Activated CD4-positive, alpha-beta T cell treated with anti-CD3 and anti-CD28 coated beads, Interleukin-2, amount 10 ng/mL, durations not matched to agents 7 days and 5 days (primary cell): ENCODE results near the gene HERC2. TPM values are rescaled to one million over a fixed set of nuclear protein-coding genes. Genes with fewer than 3 reads are reported as not detected.
"Not testable (repeated sequence)": the region's sequence is repeated elsewhere in the genome, so short reads cannot be mapped to it uniquely, and the experiment has no call there.

ENCODE experiments used
- CTCF ChIA-PET: fragments of 350-600 bp; sonication (Branson Sonifier 250); formaldehyde crosslinking; loops from one replicate; lab custom pipeline; 2021; ENCODE audit warnings: antibody characterized with exemption; lab: Charles Lee
- POLR2A ChIA-PET: fragments of 350-600 bp; sonication (Branson Sonifier 250); formaldehyde crosslinking; loops from one replicate; lab custom pipeline; 2021; ENCODE audit warnings: antibody characterized with exemption; lab: Charles Lee
- DNase-seq: peaks from one replicate; pipeline ENCODE4 v3.0.0-alpha.2; 2020
- H3K27ac Mint-ChIP-seq: one replicate; pipeline ENCODE4 v1.8.0; 2021; ENCODE audit warnings: mild to moderate bottlenecking, moderate library complexity, mixed read lengths
- H3K27me3 Mint-ChIP-seq: one replicate; pipeline ENCODE4 v1.8.0; 2021; ENCODE audit warnings: mixed read lengths
- H3K36me3 Mint-ChIP-seq: one replicate; pipeline ENCODE4 v1.8.0; 2021; ENCODE audit warnings: low read depth, mixed read lengths
- H3K4me1 Mint-ChIP-seq: one replicate; pipeline ENCODE4 v1.8.0; 2021; ENCODE audit warnings: mixed read lengths
- H3K4me3 Mint-ChIP-seq: one replicate; pipeline ENCODE4 v1.8.0; 2021; ENCODE audit warnings: mild to moderate bottlenecking, moderate library complexity, mixed read lengths
- H3K9me3 Mint-ChIP-seq: one replicate; pipeline ENCODE4 v1.8.0; 2021; ENCODE audit warnings: mixed read lengths
- total RNA-seq, 2 experiments: library from RNA; stranded (reverse); gene quantifications; one replicate each; pipeline ENCODE4 v1.2.3, GENCODE V29; 2021

HERC2 gene, protein sequence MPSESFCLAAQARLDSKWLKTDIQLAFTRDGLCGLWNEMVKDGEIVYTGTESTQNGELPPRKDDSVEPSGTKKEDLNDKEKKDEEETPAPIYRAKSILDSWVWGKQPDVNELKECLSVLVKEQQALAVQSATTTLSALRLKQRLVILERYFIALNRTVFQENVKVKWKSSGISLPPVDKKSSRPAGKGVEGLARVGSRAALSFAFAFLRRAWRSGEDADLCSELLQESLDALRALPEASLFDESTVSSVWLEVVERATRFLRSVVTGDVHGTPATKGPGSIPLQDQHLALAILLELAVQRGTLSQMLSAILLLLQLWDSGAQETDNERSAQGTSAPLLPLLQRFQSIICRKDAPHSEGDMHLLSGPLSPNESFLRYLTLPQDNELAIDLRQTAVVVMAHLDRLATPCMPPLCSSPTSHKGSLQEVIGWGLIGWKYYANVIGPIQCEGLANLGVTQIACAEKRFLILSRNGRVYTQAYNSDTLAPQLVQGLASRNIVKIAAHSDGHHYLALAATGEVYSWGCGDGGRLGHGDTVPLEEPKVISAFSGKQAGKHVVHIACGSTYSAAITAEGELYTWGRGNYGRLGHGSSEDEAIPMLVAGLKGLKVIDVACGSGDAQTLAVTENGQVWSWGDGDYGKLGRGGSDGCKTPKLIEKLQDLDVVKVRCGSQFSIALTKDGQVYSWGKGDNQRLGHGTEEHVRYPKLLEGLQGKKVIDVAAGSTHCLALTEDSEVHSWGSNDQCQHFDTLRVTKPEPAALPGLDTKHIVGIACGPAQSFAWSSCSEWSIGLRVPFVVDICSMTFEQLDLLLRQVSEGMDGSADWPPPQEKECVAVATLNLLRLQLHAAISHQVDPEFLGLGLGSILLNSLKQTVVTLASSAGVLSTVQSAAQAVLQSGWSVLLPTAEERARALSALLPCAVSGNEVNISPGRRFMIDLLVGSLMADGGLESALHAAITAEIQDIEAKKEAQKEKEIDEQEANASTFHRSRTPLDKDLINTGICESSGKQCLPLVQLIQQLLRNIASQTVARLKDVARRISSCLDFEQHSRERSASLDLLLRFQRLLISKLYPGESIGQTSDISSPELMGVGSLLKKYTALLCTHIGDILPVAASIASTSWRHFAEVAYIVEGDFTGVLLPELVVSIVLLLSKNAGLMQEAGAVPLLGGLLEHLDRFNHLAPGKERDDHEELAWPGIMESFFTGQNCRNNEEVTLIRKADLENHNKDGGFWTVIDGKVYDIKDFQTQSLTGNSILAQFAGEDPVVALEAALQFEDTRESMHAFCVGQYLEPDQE (N-terminal part only)
- total RNA-seq: 10 to 100 TPM; 47.8 to 48.2 TPM

DNA sequence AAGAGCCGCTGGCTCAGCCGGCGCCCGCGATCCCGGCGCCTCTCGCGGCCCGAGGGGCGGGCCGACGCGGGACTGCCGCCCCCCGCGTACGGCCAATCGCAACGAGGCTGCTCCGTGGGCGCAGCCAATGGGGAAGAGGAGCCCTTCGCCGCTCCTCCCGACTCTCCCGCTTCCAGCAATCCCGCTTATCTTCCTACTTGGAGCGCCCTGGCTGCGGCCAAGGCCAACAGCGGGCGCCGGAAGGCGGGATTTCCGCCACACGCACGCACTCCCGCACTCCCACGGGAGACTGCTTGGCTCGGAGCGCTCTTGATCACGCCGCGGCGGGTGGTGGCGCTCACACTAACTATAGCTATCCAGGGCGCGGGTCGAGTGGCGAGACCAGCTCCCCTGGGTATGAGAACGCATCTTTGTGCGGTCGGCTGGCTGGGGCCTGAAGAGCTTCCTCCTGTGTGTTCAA, at the start of gene HERC2:
Gene HERC2 (minus strand): TSS at position 51 of the 460 bp plus-strand sequence. CDS start 746 bp downstream, outside the sequence.
- H3K27me3 Mint-ChIP-seq, H3K4me1 Mint-ChIP-seq, DNase-seq, H3K9me3 Mint-ChIP-seq, POLR2A ChIA-PET, CTCF ChIA-PET: not testable (repeated sequence)
- H3K36me3 Mint-ChIP-seq: peaks cover 10% of the 10 kb centered on the region
- H3K27ac Mint-ChIP-seq: peak within 1 kb of the TSS; percentile 85
- H3K4me3 Mint-ChIP-seq: peak within 1 kb of the TSS; percentile 84

DNA sequence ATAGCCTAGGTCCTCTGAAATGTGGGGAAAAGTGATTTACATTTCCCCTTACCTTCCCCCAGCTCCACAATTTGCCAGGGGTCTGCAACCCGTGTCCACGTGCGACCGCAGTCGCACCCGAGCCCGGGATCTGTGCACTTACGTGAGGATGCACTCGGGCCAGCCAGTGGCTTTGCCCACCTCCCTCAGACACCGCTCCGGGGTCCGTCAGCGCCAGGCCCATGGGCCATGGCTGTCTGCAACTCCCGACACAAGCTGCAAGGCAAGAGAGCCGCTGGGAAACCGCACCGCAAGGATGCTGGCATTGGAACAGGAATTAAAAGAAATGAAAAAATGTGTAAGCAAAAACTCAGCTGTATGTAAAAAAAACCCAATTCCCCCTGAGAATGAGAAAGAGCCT, 43.5 kb upstream of the HERC2 start:
- POLR2A ChIA-PET, CTCF ChIA-PET, H3K36me3 Mint-ChIP-seq, H3K27ac Mint-ChIP-seq, DNase-seq, H3K4me1 Mint-ChIP-seq, H3K27me3 Mint-ChIP-seq, H3K9me3 Mint-ChIP-seq, H3K4me3 Mint-ChIP-seq: not testable (repeated sequence)

DNA sequence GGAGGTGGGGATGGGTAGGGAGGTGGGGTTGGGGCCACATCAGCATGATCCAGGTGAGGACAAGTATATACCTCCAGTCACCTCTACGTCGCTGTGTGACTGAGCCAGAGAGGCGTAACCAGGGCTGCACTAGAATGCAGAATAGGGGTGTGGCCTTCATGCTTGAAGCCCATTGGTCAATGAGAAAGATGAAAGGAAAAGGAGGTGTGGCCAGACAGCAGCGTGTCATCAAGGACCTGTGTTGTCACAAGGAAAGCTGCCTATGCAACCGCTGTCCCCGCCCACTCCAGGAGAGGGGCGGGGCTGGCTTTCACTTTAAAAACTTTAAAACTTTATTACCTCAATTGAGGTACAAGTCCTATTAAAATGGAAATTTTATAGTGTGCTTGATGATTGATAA, 36.0 kb upstream of the HERC2 start, which contains the start of gene GOLGA6L24:
Gene GOLGA6L24 (minus strand): TSS at position 101 of the 400 bp plus-strand sequence. CDS start 61 bp downstream, at position 40.
- H3K27me3 Mint-ChIP-seq, H3K4me1 Mint-ChIP-seq, H3K36me3 Mint-ChIP-seq, POLR2A ChIA-PET, H3K27ac Mint-ChIP-seq, H3K9me3 Mint-ChIP-seq, CTCF ChIA-PET, DNase-seq, H3K4me3 Mint-ChIP-seq: not testable (repeated sequence)

DNA sequence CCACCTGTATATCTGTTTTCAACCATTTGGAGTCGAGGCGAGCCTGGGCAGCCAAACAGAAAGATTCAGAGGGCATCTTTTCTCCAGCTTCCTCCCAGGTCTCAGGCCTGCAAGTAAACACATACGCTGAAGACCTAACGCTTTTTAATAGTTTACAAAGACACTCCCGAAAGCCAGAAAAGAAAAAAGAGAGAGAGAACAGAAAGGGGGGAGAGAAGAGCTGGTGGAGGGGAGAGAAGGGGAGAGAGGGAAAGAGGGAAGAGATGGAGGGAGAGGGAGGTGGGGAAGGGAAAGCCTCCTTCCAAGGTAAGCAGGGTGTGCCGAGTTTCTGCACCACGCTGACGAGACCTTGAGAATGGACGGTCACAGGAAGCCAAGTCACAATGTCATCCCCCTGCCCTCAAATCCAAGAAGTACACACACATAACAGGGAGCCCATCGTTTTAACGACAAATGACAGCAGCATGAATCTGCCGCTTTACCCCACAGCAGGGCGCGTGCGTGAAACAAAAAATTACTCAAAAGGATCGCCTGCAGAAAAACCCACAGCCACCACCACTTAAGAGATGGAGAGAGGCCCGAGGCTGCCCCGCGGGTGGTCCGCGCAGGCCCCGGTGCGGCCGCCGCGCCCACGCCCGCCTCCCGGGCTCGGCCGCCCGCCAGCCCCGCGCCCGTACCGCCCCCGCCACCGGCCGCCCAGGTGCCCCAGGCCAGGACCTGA, 461 bp downstream of the HERC2 start:
- Mint-ChIP-seq H3K27ac (peak overlapping the region; percentile 85), H3K4me3 (peak overlapping the region; percentile 84), H3K36me3 (peaks cover 12% of the 10 kb centered on the region)
- CTCF ChIA-PET, POLR2A ChIA-PET, H3K4me1 Mint-ChIP-seq, H3K27me3 Mint-ChIP-seq, DNase-seq, H3K9me3 Mint-ChIP-seq: not testable (repeated sequence)

DNA sequence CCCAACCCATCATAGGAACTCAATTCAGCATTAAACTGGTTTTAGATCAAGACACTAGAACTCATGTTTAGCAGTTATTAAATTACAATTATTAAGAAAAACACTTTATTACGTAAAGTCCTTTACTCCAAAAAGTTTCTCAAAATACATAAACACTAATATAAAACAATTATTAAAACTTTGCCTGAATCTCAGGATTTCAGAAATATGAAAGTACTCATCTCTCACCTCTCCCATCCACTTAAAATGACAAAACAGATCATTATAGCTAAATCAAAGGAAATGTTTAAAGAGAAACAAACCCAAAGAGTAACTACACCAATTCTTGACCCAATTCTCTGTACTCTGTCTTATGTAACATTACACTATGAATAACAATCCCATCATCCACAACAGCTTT, 2.3 kb downstream of the HERC2 start:
- POLR2A ChIA-PET, H3K4me3 Mint-ChIP-seq, CTCF ChIA-PET, H3K4me1 Mint-ChIP-seq, H3K27me3 Mint-ChIP-seq, H3K9me3 Mint-ChIP-seq, DNase-seq: not testable (repeated sequence)
- Mint-ChIP-seq H3K27ac (peak overlapping the region; percentile 54), H3K36me3 (peaks cover 22% of the 10 kb centered on the region)

DNA sequence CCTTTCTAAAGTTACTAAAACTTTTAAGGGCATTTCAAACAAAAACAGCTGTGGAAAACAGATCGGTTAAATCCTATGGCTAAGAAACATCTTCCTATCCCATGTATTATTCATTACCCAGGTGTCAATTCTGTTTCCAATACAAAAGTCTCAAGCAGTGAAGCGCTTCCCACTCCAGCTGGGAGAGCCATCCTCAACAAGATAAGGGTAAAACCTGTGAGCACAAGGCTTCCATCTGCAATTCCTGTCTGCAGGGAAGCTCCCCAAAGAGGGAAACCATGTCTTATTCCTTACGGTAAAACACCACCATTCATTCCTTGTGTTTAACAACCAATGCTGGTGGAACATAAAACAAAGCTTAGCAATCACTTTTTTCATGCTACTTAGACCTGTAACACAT, 3.2 kb downstream of the HERC2 start:
- DNase-seq, POLR2A ChIA-PET, H3K4me1 Mint-ChIP-seq, H3K27me3 Mint-ChIP-seq, H3K27ac Mint-ChIP-seq, CTCF ChIA-PET, H3K9me3 Mint-ChIP-seq, H3K4me3 Mint-ChIP-seq: not testable (repeated sequence)
- peaks cover 27% of the 10 kb centered on the region for H3K36me3 Mint-ChIP-seq

DNA sequence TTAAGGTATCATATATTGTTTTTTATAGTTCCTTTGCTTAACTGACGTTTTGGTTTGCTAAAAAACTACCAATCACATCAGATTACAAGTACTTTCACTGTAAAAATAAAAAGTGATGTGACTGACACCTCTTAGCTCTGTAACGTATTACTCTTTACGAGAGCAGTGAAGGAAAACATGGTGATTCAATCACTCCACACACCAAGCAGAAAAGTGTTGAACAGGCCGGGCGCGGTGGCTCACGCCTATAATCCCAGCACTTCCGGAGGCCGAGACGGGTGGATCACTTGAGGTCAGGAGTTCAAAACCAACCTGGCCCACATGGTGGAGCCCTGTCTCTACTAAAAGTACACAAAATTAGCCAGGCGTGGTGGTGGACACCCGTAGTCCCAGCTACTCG, 3.9 kb downstream of the HERC2 start:
- DNase-seq, H3K27me3 Mint-ChIP-seq, H3K9me3 Mint-ChIP-seq, POLR2A ChIA-PET, H3K27ac Mint-ChIP-seq, CTCF ChIA-PET, H3K4me3 Mint-ChIP-seq, H3K4me1 Mint-ChIP-seq: not testable (repeated sequence)
- peaks cover 29% of the 10 kb centered on the region for H3K36me3 Mint-ChIP-seq

DNA sequence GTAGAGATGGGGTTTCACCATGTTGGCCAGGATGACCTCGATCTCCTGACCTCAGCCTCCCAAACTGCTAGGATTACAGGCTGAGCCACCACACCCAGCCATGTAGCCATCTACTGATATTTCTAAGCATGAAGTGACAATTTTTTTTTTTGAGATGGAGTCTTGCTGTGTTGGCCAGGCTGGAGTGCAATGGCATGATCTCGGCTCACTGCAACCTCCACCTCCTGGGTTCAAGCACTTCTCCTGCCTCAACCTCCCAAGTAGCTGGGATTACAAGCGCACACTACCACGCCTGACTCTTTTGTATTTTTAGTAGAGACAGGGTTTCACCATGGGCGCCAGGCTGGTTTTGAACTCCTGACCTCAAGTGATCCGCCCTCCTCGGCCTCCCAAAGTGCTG, 5.0 kb downstream of the HERC2 start:
- H3K27me3 Mint-ChIP-seq, POLR2A ChIA-PET, H3K27ac Mint-ChIP-seq, H3K4me3 Mint-ChIP-seq, DNase-seq, H3K9me3 Mint-ChIP-seq, H3K4me1 Mint-ChIP-seq, CTCF ChIA-PET: not testable (repeated sequence)
- H3K36me3 Mint-ChIP-seq: peaks cover 29% of the 10 kb centered on the region

DNA sequence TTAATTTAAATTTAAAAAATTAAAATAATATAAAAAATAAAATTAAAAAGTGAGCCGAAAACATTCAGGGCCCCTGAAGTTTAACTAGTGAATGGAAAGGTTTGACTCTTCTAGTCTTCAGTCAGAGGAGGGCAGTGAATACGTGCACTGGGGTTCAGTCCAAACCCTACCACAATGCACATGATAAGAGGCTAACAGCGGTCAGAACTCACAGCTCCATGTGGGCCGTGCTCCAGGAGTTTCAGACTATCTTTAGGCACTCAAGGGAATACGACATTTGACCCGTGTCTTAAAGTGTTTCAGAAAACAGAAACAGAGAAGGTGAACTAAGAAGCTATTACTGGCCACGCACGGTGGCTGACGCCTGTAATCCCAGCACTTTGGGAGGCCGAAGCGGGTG, 11.5 kb downstream of the HERC2 start:
- H3K4me1 Mint-ChIP-seq, H3K4me3 Mint-ChIP-seq, H3K27ac Mint-ChIP-seq, H3K27me3 Mint-ChIP-seq, POLR2A ChIA-PET, CTCF ChIA-PET, DNase-seq: not testable (repeated sequence)
- peaks cover 24% of the 10 kb centered on the region for H3K9me3 Mint-ChIP-seq
- H3K36me3 Mint-ChIP-seq: peaks cover 43% of the 10 kb centered on the region

DNA sequence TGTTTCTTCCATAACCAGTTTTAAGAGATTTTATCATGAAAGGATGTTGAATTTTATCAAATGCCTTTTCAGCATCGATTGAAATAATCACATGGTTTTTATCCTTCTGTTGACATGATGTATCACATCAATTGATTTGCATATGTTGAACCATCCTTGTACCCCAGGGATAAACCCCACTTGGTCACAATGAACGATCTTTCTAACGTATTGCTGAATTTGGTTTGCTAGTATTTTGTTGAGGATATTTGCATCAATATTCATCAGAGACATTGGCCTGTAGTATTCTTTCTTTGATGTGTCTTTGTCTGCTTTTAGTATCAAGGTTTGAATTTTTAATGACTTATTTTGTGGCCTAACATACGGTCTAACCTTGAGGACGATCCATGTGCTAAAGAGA, 13.3 kb downstream of the HERC2 start:
- H3K4me1 Mint-ChIP-seq, POLR2A ChIA-PET, H3K4me3 Mint-ChIP-seq, DNase-seq, H3K27ac Mint-ChIP-seq, H3K27me3 Mint-ChIP-seq, CTCF ChIA-PET: not testable (repeated sequence)
- Mint-ChIP-seq H3K36me3 (peaks cover 32% of the 10 kb centered on the region), H3K9me3 (peaks cover 24% of the 10 kb centered on the region)

DNA sequence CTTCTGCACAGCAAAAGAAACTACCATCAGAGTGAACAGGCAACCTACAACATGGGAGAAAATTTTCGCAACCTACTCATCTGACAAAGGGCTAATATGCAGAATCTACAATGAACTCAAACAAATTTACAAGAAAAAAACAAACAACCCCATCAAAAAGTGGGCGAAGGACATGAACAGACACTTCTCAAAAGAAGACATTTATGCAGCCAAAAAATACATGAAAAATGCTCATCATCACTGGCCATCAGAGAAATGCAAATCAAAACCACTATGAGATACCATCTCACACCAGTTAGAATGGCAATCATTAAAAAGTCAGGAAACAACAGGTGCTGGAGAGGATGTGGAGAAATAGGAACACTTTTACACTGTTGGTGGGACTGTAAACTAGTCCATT, 16.3 kb downstream of the HERC2 start:
- H3K27me3 Mint-ChIP-seq, H3K27ac Mint-ChIP-seq, POLR2A ChIA-PET, DNase-seq, H3K4me1 Mint-ChIP-seq, CTCF ChIA-PET, H3K4me3 Mint-ChIP-seq: not testable (repeated sequence)
- H3K9me3 Mint-ChIP-seq: peaks cover 27% of the 10 kb centered on the region
- H3K36me3 Mint-ChIP-seq: peaks cover 29% of the 10 kb centered on the region

DNA sequence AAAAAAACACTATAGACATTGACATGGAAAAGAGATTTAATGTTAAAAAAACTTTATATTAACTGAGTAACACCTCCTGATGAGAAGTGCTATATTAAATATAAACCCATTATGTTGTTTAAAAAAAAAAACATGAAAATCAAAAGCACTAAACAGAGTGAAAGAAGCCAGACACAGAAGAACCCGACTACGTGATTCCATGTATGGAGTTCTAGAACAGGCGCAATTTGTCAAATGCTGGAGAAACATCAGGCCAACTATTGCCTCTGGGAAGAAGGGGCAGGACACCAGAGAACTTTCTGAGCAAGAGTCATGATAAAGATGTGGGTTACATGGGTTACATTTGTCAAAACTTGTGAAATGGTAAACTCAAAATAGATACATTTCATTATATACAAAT, 24.5 kb downstream of the HERC2 start:
- H3K4me1 Mint-ChIP-seq, H3K27ac Mint-ChIP-seq, CTCF ChIA-PET, POLR2A ChIA-PET, H3K9me3 Mint-ChIP-seq, DNase-seq, H3K27me3 Mint-ChIP-seq, H3K4me3 Mint-ChIP-seq: not testable (repeated sequence)
- H3K36me3 Mint-ChIP-seq: peaks cover 15% of the 10 kb centered on the region
